ENCODE results near the gene ZMYND10. TPM values are rescaled to one million over a fixed set of nuclear protein-coding genes. Genes with fewer than 3 reads are reported as not detected.

Gene ZMYND10
- total RNA-seq, 1 experiment from 2014 or later: 1.4 TPM

DNA sequence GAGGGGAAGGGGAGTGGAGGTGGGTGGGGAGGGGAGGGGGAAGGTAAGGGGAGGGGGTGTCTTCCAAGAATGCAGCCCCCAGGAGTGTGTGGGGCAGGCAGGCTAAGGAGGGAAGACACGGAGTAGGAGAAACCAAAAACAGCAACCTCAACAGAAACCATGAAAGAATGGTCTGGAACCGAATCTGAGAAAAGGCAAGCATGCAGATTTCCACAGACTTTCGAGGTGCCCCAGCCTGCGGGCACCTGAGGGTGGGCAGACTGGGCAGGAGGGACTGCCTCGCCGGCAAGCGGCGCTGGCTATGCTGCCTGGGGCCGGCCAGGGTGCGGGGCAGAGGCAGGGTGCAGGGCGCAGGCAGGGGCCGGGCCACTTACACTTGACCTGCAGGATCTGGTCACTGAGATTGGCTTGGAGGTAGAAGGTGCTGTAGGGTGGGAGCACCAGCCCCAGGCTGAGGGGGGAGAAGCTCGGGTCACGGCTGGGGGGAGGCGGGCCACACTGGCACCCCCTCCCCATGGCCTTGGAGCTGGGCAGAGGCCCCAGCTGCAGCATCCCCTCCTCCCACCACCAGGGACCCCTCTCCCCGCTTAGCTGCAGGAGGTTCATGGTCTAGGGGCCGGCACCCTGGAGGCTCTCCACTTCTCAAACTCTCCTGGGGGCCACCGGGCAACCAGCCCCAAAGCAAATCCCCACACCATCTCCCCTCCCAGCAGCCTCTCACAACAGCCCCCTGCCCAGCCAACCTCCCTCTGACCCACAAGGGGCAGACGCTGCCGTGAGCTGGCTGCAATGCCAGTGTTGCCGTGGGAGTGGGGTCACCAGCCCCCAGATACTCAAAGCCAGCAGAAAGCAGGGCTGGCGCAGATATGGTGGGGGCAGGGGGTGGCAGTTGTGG is 29.1 kb upstream of the ZMYND10 start:
- no peak for DNase-seq
- no peak overlapping the region for H3K4me2 ChIP-seq (ENCODE audit: insufficient read depth, insufficient read length, low read length)
- no peaks in the 10 kb centered on the region for H3K23me2 ChIP-seq (ENCODE audit: insufficient read length, low read depth, low read length, poor library complexity, severe bottlenecking)
- no peak overlapping the region for H2BK5ac ChIP-seq (ENCODE audit: insufficient read length, low read length)
- no peaks in the 10 kb centered on the region for H3K27me3 ChIP-seq (ENCODE audit: insufficient read depth, low read length)
- H3K56ac ChIP-seq (ENCODE audit: insufficient read length, low read depth, low read length): no peak overlapping the region
- H3K18ac ChIP-seq (ENCODE audit: insufficient read length, low read depth, low read length): no peak overlapping the region
- H3T11ph ChIP-seq (ENCODE audit: low read length): no peak overlapping the region
- H3K27ac Mint-ChIP-seq: no peak overlapping the region
- H3K27ac ChIP-seq (ENCODE audit: insufficient read length, low read depth, low read length): no peak overlapping the region
- H2AFZ ChIP-seq (ENCODE audit: low read length): no peak overlapping the region
- peaks cover 22 to 55% of the 10 kb centered on the region in 2 experiments for H3K4me1 Mint-ChIP-seq
- no peak overlapping the region for H3K23ac ChIP-seq (ENCODE audit: insufficient read length, low read depth, low read length)
- H4K5ac ChIP-seq (ENCODE audit: insufficient read length, low read depth, low read length): no peak overlapping the region
- no peak overlapping the region for H4K91ac ChIP-seq (ENCODE audit: insufficient read length, low read depth, low read length)
- no peak overlapping the region for H2BK12ac ChIP-seq (ENCODE audit: insufficient read length, low read depth, low read length)
- H3K79me2 ChIP-seq (ENCODE audit: insufficient read depth, low read length): no peaks in the 10 kb centered on the region
- no peak overlapping the region for H3K9ac ChIP-seq (ENCODE audit: extremely low read depth, insufficient read length, low read length)
- TF ChIP-seq, protein P1, sequence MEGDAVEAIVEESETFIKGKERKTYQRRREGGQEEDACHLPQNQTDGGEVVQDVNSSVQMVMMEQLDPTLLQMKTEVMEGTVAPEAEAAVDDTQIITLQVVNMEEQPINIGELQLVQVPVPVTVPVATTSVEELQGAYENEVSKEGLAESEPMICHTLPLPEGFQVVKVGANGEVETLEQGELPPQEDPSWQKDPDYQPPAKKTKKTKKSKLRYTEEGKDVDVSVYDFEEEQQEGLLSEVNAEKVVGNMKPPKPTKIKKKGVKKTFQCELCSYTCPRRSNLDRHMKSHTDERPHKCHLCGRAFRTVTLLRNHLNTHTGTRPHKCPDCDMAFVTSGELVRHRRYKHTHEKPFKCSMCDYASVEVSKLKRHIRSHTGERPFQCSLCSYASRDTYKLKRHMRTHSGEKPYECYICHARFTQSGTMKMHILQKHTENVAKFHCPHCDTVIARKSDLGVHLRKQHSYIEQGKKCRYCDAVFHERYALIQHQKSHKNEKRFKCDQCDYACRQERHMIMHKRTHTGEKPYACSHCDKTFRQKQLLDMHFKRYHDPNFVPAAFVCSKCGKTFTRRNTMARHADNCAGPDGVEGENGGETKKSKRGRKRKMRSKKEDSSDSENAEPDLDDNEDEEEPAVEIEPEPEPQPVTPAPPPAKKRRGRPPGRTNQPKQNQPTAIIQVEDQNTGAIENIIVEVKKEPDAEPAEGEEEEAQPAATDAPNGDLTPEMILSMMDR (conservative IDR thresholded peaks at IDR 0.05): no peak; the same call in 2 of the 3 replicates
- WGBS (ENCODE audit: extremely low coverage, insufficient read length, low lambda C conversion rate): no CpG with 5 or more reads among the region's 22 CpGs
- peaks cover 0 to 4% (median 0%) of the 10 kb centered on the region in 3 experiments; a peak in 1 of 7 replicates for H3K36me3 Mint-ChIP-seq (ENCODE audit: insufficient read depth in 1 of 3, low read depth in 3 of 3)
- no peak overlapping the region for H2AK5ac ChIP-seq (ENCODE audit: insufficient read length, low read length)
- no peak overlapping the region for H2BK15ac ChIP-seq (ENCODE audit: low read depth, low read length)
- H3K4me1 ChIP-seq (ENCODE audit: insufficient read depth, low read length): no peaks in the 10 kb centered on the region
- no peak overlapping the region for H3K14ac ChIP-seq (ENCODE audit: insufficient read depth, low read length)
- no peak overlapping the region for H4K8ac ChIP-seq (replicated peaks; ENCODE audit: insufficient read length, low read depth, low read length)
- H2BK20ac ChIP-seq (ENCODE audit: low read depth, low read length, poor library complexity, severe bottlenecking): no peak overlapping the region
- no peaks in the 10 kb centered on the region for H3K79me1 ChIP-seq (ENCODE audit: insufficient read depth, low read depth, low read length, poor library complexity, severe bottlenecking)
- H4K20me1 ChIP-seq (ENCODE audit: control insufficient read depth, insufficient read depth, insufficient read length): peaks cover 2% of the 10 kb centered on the region
- H3K9me3 ChIP-seq (ENCODE audit: control insufficient read depth, low read depth, low read length): no peaks in the 10 kb centered on the region
- peaks cover 5% of the 10 kb centered on the region for H3K27me3 Mint-ChIP-seq (ENCODE audit: low read depth)
- peak overlapping the region in 1 of 2 experiments; percentile 38; a peak in 1 of 5 replicates for H3K4me3 Mint-ChIP-seq
- no peak overlapping the region for H3K4ac ChIP-seq (ENCODE audit: low read depth, low read length)
- no peak overlapping the region for H2BK120ac ChIP-seq (ENCODE audit: low read depth, low read length, poor library complexity, severe bottlenecking)
- no peaks in the 10 kb centered on the region for H3K9me3 Mint-ChIP-seq
